NCI-H2171 (cell line): ENCODE data around the gene CLCF1.

ENCODE experiments used
- DNase-seq: peaks from one replicate; lab custom pipeline; 2025; lab: John Stamatoyannopoulos, UW

The CLCF1 gene

GRCh38 chr11:67374571-67375281, 1.3 kb upstream of the CLCF1 start:
- no peak for DNase-seq

GRCh38 chr11:67373648-67374570, 511 bp upstream of the CLCF1 start:
- DNase-seq: no peak

- DNase-seq: no peak
Observed at GRCh38 chr11:67372321-67372992, 941 bp downstream of the CLCF1 start.

- no peak for DNase-seq
Observed at GRCh38 chr11:67371911-67372320, 1.5 kb downstream of the CLCF1 start.

GRCh38 chr11:67371189-67371910, 2.0 kb downstream of the CLCF1 start:
- DNase-seq: no peak

GRCh38 chr11:67370351-67371076, 2.9 kb downstream of the CLCF1 start:
- no peak for DNase-seq

- no peak for DNase-seq
Observed at GRCh38 chr11:67369801-67370284, 3.6 kb downstream of the CLCF1 start.

GRCh38 chr11:67369275-67369674, 4.1 kb downstream of the CLCF1 start:
- DNase-seq: no peak

GRCh38 chr11:67368621-67369020, 4.8 kb downstream of the CLCF1 start:
- no peak for DNase-seq

- peak; percentile 82 for DNase-seq
Observed at GRCh38 chr11:67367761-67368227, 5.6 kb downstream of the CLCF1 start.

GRCh38 chr11:67366961-67367760, 6.2 kb downstream of the CLCF1 start:
- no peak for DNase-seq

GRCh38 chr11:67366546-67366945, 6.9 kb downstream of the CLCF1 start:
- DNase-seq: no peak

GRCh38 chr11:67365736-67366444, 7.5 kb downstream of the CLCF1 start:
- no peak for DNase-seq

GRCh38 chr11:67364783-67365722, 8.3 kb downstream of the CLCF1 start:
- DNase-seq: no peak

- no peak for DNase-seq
Observed at GRCh38 chr11:67364169-67364568, 9.2 kb downstream of the CLCF1 start.

- no peak for DNase-seq
Observed at GRCh38 chr11:67357831-67358670, 15.3 kb downstream of the CLCF1 start.

GRCh38 chr11:67356864-67357561, 16.4 kb downstream of the CLCF1 start:
- DNase-seq: peak; percentile 23
